Neural cell (in vitro differentiated cells): ENCODE data around the gene SLC25A43.

Source experiments
- CTCF ChIP-seq: fragments of 450-650 bp; IDR thresholded peaks from 2 replicates; pipeline ENCODE4 v1.5.1; 2014; ENCODE audit warnings: antibody characterized with exemption, mild to moderate bottlenecking, moderate library complexity; ENCODE audit not compliant: poor library complexity, severe bottlenecking
- RAD21 ChIP-seq: fragments of 450-650 bp; conservative IDR thresholded peaks from 2 replicates; pipeline ENCODE4 v1.6.1; 2014; ENCODE audit warnings: antibody characterized with exemption, mild to moderate bottlenecking, moderate library complexity

GRCh38 chrX:119475389-119476101, 76.4 kb downstream of the SLC25A43 start:
- TF ChIP-seq CTCF (no peak), RAD21 (no peak)
